Activated T-helper 1 cell treated with anti-CD3 and anti-CD28 coated beads, Interleukin-2, amount 50 U/mL, for 16 hours (primary cell): ENCODE measurements around the gene GAPVD1.
"Not testable (repeated sequence)": the region's sequence is repeated elsewhere in the genome, so short reads cannot be mapped to it uniquely, and the experiment has no call there.

Experiments
- DNase-seq, 2 donors: peaks; one replicate each; pipeline ENCODE4 v3.0.0-alpha.2; 2020; ENCODE audit warnings: low read depth in 1 of 2, low spot score in 1 of 2

GAPVD1 gene

DNA sequence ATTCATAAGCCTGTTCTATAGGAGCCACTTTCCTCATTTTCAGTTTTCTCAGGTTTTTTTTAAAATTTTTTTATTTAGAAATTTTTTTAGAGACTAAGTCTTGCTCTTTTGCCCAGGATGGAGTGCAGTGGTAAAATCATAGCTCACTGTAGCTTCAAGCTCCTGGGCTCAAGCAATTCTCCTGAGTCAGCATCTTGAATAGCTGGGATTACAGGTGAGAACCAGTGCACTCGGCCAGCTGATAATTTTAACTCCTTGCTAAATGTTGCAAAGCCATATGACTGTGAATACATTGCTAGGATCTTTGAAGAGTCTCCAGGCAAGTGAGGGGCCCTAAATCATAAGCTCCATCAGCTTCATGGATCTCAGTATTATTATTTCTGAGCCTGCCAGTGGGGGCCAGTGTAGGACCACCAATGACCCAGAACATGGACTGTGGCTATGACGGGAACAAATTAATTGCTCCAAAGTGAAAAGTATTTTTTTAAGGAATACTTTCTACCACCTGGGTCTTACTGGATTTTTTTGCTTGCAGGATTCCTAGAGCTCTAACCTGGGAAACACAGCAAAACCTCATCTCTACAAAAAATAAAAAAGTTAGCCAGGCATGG is 5.7 kb upstream of the GAPVD1 start:
- DNase-seq, result no peak

DNA sequence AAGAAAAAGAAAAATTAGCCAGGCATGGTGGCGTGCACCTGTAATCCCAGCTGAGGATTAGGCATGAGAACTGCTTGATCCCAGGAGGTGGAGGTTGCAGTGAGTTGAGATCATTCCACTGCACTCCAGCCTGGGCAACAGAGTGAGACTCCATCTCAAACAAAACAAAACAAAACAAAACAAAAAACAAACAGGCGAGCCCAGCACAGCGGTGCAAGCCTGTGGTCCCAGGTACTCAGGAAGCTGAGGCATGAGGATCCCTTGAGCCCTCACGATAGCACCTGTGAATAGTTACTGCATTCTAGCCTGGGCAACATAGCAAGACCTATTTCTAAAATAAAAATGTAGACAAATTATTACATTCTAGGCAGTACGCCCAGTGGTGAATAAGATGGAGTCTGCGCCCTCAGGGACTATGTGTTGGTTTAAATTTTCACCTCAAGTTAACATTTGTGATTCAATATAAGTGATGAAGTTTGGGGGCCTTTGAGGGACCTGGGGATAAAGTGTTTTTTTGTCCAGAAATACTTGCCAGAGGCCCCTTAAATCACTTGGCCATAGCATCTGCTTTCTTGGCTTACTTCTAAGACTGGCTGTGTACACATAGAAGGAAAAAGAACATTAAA is 3.4 kb upstream of the GAPVD1 start:
- DNase-seq, result no peak

DNA sequence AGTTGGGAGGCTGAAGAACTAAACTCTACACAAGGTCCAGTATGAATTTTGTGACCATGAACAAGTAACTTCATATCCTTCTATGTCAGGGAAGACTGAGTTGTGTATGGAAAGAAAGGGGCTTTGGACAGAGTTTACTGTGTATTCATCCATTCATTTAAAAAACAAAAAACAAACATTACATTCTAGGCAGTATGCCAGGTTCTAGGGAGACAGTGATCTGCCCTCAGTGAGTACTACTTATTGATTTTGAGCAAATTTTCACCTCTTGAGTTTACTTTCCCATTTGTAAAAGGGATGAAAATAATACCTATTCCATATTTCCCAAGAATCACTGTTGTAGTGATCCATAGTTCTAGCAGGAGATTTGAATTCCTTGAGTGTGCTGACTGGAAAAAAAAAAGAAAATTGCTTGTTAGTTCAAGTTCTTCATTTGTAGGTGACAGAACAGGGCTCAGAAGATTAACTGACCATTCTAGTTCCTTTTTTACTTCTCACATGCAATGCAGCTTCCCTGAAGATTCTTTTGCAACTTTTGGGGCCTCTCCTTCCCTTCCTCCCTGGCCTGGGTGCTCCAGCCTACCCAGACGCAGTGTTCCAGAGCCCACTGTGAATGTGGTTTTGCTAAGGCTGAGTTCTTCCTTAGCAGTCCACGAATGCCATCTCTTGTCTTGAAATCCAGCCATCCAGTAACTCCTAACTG is 2.6 kb upstream of the GAPVD1 start:
- DNase-seq, result no peak

DNA sequence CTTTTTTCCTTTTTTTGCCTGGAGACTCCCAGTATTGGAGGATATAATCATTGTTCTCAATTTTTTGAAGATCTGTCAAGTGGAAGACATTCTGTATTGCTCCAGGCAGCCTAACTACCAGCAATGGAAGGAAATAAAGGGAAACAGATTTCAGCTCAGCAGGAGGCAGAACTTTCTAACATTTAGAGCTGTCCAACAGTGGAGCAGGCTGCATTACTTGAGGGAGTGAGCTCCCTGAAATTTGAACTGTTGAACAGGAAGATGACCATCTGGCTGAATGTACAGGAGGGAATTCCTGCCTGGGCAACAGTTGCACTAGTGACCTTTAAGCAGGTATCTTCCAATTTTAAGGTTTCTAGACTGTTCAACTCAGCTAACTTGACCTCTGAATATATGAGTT is 1.1 kb upstream of the GAPVD1 start:
- no peak for DNase-seq

DNA sequence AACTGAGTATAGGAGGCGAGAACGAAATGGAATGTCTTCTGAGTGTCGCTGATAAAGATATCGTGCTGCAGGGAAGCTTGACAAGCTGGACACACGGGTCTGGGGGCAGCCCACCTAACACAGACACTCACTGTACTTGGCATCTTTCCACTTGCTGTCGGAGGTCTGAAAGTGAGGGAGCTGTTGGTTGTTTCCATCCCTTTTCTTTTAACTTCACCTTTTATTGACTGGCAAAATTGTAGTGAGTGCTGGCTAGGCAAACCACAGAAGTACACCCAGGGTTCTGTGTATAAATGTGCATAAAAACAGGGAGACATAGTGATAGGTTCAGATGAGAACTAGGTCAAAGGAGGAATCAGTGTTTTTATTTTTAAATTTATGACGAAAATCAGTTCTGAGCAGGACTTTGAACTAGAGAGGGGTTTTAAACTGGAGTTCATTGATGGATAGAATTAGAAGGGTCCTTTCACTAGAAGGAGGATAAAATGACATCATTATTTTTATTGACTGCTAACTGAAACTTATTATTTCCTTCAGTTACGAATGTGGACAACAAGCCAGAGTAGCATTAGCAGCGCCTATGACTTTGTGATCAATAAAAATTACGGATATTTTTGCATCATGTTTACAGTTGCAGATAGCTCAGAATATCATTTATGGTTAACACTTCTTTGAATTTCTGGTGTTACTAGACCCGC is 817 bp downstream of the GAPVD1 start:
- DNase-seq, result no peak

DNA sequence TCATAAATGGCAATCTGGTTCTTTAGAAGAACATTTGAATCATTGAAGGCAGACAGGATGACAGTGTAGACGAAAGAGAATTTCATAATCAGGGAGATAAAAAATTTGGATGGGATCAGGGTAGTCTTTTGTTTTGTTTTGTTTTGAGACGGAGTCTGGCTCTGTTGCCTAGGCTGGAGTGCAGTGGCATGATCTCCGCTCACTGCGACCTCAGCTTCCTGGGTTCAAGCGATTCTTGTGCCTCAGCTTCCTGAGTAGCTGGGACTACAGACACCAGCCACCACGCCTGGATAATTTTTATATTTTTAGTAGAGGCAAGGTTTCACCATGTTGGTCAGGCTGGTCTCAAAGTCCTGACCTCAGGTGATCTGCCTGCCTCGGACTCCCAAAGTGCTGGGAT is 2.4 kb downstream of the GAPVD1 start:
- DNase-seq, result not testable (repeated sequence)

DNA sequence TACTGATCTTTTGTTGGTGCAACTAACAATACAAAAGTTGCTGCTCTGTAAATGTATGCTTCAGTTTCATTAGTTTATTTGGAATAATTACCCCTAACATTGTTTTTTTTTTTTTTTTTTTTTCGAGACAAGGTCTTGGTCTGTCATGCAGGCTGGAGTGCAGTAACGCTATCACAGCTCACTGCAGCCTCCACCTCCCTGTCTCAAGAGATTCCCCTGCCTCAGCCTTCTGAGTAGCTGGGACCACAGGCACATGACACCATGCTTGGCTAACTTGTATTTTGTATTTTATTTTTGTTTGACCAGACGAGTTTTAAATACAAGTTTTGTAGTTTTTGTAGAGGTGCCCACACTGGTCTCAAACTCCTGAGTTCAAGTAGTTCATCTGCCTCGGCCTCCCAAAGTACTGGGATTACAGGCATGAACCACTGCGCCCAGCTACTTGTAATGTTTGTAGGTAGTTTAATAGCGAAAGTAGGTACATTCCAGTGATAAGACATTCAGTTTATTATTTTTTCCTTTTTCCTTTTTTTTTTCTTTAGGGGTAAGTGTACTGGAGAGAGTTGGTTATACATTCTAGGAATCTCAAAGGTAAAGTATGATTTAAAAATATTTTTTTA is 6.9 kb downstream of the GAPVD1 start:
- no peak for DNase-seq

DNA sequence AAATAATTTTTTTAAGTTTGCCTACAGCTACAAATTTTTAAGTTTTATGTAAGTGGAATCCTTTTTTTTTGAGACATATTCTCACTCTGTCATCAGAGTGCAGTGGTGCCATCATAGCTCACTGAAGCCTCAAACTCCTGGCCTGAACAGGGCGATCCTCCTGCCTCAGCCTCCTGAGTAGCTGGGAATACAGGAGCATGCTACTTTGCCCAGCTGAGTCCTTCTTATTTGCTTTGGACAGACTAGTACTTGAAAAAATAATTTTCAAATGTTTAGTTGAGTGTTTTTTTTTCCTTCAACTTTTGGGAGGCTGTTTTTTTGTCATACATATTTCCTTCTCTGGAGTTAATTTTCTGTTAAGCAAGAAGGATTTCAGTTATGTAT is 7.4 kb downstream of the GAPVD1 start:
- DNase-seq, result no peak

DNA sequence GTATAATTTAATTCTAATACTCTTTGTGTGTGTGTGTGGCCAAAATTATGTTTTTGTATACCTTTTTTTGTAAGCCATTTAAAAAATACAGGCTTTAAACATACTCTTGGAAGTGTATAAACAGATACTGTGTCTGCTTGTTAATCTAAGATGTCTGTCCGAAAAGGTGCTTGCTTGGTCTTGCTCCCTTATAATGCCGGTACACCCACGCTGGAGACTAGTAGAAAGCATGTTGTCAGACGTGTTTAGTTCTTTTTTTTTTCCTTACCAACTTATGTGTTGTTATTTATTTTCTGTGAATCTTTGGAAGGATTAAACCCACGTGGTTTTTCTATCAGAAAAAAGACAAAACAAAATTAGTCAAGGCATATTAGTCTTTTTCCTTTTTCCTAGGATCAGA is 9.5 kb downstream of the GAPVD1 start:
- no peak for DNase-seq

DNA sequence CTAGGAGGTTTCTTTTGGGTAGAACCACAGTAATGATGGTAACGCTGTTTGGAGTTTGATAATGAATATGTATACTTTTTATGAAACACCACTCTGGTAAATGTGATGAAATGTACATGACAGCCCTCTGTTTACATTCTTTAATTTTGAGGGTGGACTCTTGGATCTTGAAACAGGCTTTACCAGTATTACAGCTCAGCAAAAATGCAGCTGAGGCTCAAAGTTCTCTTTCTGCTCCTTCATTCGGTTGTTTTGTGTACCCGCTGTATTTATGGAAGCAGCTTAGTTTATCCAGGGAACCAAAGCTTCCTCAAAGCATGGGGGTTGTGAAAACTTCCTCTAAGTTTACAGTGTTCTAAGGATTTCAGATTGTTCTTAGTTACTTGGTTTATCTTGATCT is 11.1 kb downstream of the GAPVD1 start:
- no peak for DNase-seq

DNA sequence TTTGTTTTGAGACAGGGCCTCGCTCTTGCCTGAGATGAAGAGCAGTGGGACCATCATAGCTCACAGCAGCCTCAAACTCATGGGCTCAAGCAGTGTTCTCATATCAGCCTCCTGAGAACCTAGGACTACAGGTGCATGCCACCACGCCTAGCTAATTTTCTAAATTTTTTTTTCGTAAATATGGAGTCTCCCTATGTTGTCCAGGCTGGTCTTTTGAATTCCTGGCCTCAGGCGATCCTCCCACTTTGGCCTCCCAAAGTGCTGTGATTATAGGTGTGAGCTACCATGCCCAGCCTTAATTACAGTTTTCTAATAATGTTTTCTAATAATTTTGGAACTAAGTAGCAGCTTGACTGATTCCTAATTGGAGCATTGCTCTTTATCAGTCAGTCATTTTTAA is 15.1 kb downstream of the GAPVD1 start:
- no peak for DNase-seq

DNA sequence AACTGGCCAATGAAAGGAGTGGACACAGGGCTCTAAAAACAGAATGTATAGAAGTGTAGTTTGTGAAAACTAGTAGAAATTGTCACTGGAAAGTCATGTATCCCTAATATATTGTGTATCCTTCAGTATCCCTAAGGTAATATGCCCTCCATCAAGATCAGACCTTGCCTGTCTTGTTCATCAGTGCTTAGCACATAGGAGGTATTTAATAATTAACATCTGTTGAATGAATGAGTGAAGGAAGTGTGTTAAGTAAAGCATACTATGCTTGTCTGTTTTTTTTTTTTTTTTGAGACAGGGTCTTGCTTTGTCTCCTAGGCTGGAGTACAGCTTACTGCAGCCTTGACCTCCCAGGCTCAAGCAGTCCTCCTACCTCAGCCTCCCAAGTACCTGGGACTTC is 15.8 kb downstream of the GAPVD1 start:
- DNase-seq, result no peak

DNA sequence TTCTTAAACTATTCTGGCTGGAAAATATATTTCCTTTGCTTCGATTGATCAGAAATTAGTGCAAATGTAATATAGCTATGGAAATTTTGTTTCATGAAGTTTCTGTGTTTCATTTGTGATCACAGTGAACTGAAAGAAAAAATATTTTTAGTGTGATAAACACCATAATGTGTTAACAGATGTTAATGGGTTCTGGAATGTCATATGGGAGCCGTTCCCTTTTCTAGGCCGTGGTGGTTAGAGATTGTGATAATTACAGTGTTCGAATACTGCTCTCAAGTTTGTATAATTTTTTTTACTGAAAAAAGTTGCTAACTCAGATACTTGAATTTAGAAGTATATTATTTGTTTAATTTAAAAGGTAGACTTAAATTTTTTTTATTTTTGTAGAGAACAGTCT is 19.3 kb downstream of the GAPVD1 start:
- DNase-seq, result no peak

DNA sequence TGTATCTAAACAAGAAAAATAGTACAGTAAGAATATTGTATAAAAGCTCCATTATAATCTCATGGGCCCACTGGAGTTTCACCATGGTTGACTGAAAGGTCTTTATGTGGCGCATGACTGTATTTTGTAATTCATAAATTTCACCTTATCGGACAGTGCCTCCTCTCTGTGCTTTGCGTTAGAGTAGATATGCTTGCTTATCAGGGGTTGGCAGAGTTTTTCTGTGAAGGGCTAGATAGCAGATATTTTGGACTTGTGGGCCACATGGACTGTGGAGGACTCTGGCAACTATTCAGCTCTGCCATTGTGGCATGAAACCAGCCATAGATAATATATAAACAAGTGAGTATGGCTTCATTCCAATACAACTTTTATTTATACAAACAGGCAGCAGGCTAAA is 23.2 kb downstream of the GAPVD1 start:
- DNase-seq, result no peak

DNA sequence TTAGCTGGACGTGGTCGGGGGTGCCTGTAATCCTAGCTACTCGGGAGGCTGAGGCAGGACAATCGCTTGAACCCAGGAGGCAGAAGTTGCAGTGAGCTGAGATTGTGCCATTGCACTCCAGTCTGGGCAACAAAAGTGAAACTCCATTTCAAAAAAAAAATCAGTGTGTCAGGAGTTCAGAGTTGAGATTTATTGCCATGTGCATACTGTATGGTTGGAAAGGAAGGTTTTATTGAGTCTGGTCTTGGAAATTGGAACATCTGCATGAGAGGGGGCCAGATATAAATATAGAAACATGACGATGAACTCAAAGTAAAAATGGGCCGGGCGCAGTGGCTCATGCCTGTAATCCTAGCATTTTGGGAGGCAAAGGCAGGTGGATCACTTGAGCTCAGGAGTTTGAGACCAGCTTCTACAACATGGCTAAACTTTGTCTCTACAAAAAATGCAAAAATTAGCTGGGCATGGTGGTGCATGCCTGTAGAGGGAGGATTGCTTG is 25.4 kb downstream of the GAPVD1 start:
- not testable (repeated sequence) for DNase-seq

DNA sequence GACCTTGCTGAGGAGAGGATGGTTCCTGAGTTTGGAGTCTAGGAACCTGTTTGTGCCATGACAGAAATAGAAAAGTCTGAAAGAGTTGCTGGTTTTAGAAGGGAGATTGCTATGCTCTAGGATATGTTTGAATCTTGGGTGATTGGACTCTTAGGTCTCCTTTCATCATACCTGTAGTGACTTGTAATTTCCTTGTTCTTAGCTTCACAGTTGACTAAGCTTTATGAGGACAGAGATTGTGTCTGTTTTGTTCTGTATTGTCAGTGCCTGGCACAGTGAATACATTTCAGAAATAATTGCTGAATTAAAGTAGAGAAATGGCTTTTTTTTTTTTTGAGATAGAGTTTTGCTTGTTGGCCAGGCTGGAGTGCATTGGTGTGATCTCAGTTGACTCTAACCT is 31.5 kb downstream of the GAPVD1 start:
- DNase-seq, result no peak

DNA sequence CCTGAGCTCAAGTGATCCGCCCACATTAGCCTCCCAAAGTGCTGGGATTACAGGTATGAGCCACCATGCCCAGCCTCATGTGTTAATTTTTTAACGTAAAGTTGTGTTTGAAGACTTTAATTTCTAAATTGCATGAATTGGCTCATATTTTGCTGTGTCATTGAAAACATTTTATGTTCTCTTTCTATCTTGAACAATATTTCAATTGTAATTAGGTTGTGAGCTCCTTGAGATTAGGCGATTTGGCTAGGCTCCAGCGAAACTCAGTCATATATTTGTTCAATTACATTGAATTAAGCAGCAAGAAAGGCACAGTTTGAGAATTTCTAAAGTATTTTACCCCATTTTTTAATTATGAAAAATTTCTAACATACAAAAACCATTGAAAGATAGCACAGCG is 34.0 kb downstream of the GAPVD1 start:
- no peak for DNase-seq

DNA sequence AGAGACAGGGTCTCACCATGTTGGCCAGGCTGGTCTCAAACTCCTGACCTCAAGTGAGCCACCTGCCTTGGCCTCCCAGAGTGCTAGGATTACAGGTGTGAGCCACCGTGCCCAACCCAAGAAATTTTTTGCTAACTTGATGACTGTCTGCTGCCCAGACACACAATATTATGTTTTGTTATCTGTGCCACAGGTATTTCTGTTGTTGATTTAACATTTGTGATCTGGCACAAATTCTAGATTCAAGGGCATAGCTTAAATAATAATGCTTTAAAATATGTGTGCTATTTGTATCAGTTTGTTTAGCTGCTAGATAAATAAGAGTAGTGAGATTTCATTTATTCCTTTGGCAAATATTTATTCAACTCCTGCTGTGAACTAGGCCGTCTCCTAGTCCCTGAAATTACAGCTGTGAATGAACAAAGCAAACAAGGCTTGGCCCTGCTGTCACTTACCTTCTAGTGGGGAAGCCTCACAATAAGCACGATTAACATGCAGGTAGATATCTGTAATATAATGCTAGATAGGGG is 35.3 kb downstream of the GAPVD1 start:
- DNase-seq, result no peak

DNA sequence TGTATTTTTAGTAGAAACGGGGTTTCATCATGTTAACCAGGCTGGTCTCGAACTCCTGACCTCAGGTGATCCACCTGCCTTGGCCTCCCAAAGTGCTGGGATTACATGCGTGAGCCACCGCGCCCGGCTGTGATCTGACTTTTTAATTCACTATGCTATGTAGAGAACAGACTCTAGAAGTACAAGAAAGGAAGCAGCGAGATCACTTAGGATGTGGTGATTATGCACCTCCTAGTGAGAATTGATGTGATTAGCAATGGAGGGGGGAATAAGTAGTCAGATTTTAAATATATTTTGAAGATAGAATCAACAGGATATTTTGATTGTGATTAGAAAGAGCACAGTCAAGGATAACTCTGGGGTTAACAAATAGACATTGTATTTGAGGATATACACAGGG is 36.3 kb downstream of the GAPVD1 start:
- no peak for DNase-seq

DNA sequence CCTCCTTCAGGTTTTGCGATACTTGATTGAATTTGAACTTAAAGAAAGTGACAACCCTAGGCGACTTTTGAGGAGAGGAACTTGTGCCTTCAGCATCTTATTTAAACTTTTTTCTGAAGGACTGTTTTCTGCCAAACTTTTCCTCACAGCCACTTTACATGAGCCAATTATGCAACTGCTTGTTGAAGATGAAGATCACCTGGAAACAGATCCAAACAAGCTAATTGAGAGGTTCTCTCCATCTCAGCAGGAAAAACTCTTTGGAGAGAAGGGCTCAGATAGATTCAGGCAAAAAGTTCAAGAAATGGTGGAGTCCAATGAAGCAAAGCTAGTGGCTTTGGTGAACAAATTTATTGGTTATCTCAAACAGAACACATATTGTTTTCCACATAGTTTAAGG is 40.6 kb downstream of the GAPVD1 start:
- no peak for DNase-seq

DNA sequence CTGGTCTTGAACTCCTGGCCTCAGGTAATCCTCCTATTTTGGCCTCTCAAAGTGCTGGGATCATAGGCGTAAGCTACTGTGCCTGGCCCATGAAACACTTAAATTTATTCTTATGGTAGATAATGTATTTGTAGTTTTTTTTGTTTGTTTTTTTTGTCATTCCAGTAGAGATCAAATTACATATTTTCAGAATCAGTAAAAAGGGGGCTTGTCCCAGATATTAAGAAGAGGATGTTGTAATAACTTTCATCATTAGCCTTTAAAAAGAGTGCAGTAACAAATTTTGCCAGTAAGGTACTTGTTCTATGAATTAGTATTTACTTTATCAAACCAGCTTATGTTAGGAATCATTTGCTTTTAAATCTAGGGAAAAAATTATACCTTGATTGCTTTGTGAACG is 42.6 kb downstream of the GAPVD1 start:
- no peak for DNase-seq
